ENCODE results near the gene ALPG.
"Not testable (repeated sequence)": the region's sequence is repeated elsewhere in the genome, so short reads cannot be mapped to it uniquely, and the experiment has no call there.

Gene ALPG

DNA sequence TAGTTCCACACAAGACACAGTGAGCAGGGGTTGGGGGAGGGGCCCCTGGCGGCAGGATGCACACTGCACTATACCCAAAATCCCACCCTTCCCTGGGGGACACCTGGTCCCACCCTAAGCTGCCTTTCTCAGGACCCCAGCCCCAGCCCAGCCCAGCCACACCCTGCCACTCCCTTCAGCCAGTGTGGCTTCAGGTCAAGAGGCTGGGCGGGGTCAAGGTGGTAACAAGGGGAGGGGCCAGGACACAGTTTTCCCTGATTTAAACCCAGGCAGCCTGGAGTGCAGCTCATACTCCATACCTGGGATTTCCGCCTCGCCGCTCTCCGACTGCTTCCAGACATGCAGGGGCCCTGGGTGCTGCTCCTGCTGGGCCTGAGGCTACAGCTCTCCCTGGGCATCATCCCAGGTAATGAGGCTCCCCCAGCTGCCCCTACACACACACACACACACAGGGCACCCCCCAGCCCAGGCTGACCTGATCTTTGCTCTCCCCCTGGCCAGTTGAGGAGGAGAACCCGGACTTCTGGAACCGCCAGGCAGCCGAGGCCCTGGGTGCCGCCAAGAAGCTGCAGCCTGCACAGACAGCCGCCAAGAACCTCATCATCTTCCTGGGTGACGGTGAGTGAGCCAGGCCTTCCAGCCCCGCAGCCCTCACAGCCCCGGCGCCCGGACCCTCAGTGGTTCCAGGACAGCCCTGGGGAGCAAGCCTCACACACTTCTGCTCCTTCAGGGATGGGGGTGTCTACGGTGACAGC, at the start of gene ALPG:
ALPG (plus strand) TSS at position 289 of the 755 bp plus-strand sequence; CDS start at position 340, 51 bp downstream.
- in situ Hi-C loops (cut with MboI; ENCODE audit: low sequenced_read_pairs): no loop called here

DNA sequence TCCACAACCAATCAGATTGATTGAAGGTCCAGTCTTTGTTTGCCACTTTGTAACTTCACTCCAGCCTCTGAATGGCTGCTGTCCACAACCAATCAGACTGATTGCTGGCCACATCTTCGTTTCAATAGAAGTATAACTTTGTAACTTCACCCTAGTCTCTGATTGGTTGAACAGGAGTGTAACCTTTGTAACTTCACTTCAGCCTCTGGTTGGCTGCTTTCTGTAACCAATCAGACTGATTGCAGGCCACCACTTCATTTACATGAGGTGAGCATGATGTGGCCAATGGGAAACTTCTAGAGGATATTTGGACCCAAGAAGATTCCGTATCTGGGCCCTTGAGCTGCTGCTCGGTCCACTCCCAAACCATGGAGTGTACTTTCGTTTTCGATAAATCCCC, 45.0 kb upstream of the ALPG start:
- in situ Hi-C loops (cut with MboI; ENCODE audit: low sequenced_read_pairs): no loop called here

GRCh38 chr2:232362174-232362900, 44.3 kb upstream of the ALPG start:
- in situ Hi-C loops (cut with MboI; ENCODE audit: low sequenced_read_pairs): no loop called here

- in situ Hi-C loops (cut with MboI; ENCODE audit: low sequenced_read_pairs): not testable (repeated sequence)
Measured at GRCh38 chr2:232363064-232363783, 43.4 kb upstream of the ALPG start.

DNA sequence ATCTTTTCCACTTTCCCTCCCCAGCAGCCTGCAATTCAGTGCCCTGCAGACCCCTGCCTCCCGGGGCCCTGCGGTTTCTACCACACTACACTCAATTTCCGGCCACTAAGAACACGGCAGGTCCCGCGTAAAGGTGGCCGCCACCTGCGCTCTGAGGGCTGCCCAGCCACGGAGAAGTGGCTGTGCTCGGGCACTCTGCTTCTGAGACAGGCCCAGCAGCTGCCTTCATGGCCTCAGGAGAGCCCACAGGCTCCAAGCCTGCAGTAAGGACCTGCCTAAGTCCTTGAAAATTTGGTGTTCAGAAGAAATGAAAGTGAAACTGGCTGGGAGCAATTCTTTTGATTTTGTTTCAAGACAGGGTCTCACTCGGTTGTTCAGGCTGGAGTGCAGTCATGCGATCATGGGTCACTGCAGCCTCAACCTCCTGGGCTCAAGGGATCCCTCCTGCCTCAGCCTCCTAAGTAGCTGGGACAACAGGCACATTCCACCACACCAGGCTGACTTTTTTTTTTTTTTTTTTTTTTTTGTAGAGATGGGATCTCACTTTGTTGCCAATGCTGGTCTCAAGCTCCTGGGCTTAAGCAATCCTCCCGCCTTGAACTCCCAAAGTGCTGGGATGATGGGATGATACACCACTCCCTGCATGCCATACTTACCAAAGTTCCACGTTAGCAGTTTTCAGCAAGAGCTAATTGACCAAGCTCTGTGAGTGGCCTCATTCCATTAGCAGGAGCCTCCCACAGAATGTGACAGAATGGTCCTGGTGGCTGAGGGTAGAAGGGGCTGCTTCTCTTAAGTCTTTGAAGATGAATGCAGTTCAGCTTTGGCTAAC, 42.6 kb upstream of the ALPG start:
- in situ Hi-C loops (cut with MboI; ENCODE audit: low sequenced_read_pairs): no loop called here

- in situ Hi-C loops (cut with MboI; ENCODE audit: low sequenced_read_pairs): not testable (repeated sequence)
Measured at GRCh38 chr2:232364806-232365594, 41.6 kb upstream of the ALPG start.

GRCh38 chr2:232365621-232366321, 40.9 kb upstream of the ALPG start:
- in situ Hi-C loops (cut with MboI; ENCODE audit: low sequenced_read_pairs): no loop called here

DNA sequence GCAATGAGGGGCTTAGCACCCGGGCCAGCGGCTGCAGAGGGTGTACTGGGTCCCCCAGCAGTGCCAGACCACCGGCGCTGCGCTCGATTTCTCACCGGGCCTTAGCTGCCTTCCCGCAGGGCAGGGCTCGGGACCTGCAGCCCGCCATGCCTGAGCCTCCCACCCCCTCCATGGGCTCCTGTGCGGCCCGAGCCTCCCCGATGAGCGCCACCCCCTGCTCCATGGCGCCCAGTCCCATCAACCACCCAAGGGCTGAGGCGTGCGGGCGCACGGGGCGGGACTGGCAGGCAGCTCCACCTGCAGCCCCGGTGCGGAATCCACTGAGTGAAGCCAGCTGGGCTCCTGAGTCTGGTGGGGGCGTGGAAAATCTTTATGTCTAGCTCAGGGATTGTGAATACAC, 40.2 kb upstream of the ALPG start:
- in situ Hi-C loops (cut with MboI; ENCODE audit: low sequenced_read_pairs): not testable (repeated sequence)

GRCh38 chr2:232367016-232367415, 39.6 kb upstream of the ALPG start:
- in situ Hi-C loops (cut with MboI; ENCODE audit: low sequenced_read_pairs): no loop called here

DNA sequence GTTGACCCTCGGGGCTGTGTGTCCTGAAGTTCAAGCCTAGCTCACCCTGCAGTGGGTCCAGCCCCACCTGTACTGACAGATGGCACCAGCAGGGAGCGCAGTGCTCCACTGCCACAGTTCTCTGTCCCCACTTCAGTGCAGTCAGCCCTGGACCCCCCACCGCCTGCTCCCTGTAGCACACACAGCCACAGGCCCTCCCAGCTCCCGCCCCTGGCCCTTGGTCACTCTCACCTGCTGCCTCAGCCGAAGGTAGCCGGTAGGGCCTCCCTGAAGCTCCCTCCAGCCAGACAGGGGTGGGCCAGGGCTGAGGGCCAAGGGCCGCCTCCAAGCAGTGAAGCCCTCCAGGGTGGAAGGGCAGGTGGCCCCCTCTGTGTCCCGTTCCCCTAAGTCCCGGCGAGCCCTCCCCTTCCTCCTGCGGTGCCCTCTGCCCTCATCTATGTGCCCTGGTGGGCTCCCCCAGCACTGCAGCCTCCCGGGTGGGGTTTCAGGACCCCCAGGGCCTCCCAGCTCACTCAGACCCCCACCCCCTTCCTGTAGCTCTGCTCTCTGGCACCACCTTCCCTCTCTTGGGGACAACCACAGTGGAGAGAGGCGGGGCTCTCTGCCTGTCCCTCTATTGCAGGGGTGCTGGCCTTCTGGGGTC, 38.9 kb upstream of the ALPG start:
- in situ Hi-C loops (cut with MboI; ENCODE audit: low sequenced_read_pairs): no loop called here

GRCh38 chr2:232368311-232368731, 38.3 kb upstream of the ALPG start:
- in situ Hi-C loops (cut with MboI; ENCODE audit: low sequenced_read_pairs): no loop called here

DNA sequence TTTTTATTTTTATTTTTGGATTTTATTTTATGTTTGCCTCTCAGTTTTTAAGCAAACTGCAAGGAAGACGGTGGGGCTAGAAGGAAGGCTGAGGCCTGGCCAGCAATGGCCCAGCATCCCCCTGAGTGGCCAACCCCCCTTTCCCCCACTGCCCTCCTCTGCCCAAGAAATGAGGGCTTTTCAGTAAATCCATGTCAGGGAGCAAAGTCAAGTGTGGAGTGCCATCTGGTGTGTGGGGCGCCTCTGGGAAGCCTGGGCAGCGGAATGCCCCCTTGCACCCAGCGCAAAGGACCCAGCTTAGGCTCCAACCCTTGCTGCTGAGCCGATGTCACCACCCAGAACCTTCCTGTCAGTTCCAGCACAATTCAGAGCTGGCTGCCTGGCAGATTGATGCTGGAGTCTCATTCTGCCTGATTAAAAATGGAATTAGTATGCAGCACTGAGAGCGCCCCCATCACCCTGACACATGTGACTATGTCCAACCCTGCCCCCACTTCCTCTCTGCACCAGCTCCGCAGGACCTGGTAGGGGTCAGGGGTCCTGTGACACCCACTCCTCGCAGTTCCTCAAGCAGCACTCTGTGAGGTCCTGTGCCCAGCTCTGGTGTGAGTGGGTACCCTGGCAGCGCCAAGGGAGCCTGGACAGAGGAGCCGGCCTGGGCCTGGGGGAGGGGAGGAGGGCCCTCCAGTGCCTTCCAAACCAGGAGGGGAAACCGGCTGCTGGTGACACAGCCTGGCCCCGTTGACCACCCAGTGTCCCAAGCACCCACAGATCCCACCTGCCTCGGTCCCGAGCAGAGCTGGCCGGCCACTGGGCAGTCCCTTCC, 37.3 kb upstream of the ALPG start:
- in situ Hi-C loops (cut with MboI; ENCODE audit: low sequenced_read_pairs): no loop called here

GRCh38 chr2:232370007-232370406, 36.6 kb upstream of the ALPG start:
- in situ Hi-C loops (cut with MboI; ENCODE audit: low sequenced_read_pairs): not testable (repeated sequence)

DNA sequence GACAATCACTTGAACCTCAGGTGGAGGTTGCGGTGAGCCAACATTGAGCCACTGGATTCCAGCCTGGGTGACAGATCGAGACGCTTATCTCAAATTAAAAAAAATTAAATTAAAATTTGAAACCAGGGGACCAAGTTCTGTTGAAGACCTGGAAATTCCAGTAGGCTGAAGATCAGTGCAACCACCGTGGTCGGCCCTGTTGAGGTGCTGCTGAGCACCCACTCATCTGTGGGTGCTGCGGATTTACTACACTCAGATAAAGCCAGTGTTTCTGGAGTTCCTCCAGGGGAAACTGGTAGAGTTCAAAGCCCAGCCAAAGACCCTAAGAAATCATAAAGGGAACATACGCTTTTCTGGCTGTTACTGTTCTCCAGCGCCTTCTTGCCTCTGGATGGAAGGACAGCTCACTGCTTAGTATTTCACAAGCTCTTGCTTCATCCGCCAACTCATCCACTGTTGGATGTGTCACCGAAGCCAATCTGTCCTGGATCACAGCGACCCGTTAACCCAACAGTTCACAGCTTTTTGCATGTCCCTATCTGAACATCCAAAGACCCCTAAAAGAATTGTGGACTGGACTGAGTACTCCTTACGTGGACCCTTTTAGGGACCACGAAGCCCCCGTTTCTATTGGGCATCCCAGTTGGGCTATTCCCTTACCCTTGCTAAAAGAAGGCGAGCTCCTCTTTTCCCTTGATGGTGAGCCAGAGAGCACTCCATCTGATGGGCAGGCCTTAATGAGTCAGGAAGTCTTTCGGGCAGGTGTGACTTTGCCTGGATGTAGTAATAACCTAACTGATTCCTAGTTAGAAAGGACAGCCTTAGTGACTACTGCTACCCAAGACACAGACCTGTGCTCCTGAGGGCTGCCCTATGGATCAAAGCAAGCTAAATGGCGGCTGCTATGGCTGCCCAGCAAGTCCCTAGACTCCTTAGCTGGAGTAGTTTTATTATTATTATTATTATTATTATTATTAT, 34.1 kb upstream of the ALPG start:
- in situ Hi-C loops (cut with MboI; ENCODE audit: low sequenced_read_pairs): no loop called here

- in situ Hi-C loops (cut with MboI; ENCODE audit: low sequenced_read_pairs): no loop called here
Measured at GRCh38 chr2:232374356-232374755, 32.3 kb upstream of the ALPG start.

DNA sequence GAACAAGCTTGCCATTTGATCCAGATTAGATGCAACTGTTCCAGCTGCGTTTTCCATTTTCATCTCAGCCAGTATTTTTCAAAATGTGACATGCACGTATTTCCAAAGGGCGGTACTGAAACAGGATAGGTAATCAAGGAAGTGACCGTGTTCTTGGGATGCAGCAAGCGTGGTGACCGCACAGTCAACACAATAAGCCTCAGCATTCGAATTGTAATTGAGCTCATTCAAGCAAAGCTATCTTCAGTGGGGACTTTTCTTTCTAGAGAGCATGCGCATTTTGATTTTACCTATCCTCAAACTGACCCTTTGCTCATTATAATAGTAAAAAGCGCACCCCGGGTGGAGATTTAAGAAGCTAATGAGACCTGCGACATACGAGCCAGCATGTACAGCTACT, 31.5 kb upstream of the ALPG start:
- in situ Hi-C loops (cut with MboI; ENCODE audit: low sequenced_read_pairs): no loop called here

GRCh38 chr2:232376260-232376659, 30.4 kb upstream of the ALPG start:
- in situ Hi-C loops (cut with MboI; ENCODE audit: low sequenced_read_pairs): no loop called here

Measured in HL-60/S4 treated with retinoic acid at 250 ng/mL for 4 days and 3 days (cell line).